MM.1S (cell line): ENCODE measurements around the gene FKBP3.

Experiments used
- CTCF ChIP-seq: fragments of 300-600 bp; sonication (generic); IDR thresholded peaks from 2 replicates; pipeline ENCODE4 v1.5.1; 2016; ENCODE audit warnings: antibody characterized with exemption, low read length, mixed read lengths
- EZH2 ChIP-seq: fragments of 300-600 bp; sonication (generic); optimal IDR thresholded peaks from 2 replicates; pipeline ENCODE3; 2017; ENCODE audit warnings: low read depth, mild to moderate bottlenecking, antibody characterized with exemption, low read length, mixed read lengths
- EZH2phosphoT487 ChIP-seq: fragments of 300-600 bp; sonication (generic); IDR thresholded peaks from 2 replicates; pipeline ENCODE4 v1.6.1; 2018; ENCODE audit warnings: antibody characterized with exemption, low read length

- TF ChIP-seq EZH2 (no peak), CTCF (no peak), EZH2phosphoT487 (no peak)
Observed at GRCh38 chr14:45156067-45156466, 21.8 kb upstream of the FKBP3 start.
